ENCODE results near the gene SCTR.

The SCTR gene

DNA sequence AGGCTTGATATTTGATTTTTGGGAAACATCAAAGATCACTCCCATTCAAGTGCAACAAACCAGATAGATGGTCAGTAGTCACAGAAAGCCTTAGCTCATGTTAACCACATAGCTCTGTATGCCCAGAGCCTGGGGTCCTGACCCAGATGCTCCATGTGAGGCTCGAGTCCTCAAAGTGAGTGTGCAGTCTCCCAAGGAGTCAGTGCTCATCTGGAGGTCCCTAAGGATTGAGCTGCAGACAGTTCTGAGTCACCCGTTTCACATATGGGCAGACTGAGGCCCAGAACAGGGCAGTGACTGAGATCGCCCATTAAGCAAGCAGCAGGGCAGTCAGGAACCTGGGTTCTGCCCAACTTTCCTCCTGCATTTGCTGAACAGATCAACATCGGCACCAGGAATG lies 83.4 kb downstream of the SCTR start:
- TF ChIP-seq, protein P1, sequence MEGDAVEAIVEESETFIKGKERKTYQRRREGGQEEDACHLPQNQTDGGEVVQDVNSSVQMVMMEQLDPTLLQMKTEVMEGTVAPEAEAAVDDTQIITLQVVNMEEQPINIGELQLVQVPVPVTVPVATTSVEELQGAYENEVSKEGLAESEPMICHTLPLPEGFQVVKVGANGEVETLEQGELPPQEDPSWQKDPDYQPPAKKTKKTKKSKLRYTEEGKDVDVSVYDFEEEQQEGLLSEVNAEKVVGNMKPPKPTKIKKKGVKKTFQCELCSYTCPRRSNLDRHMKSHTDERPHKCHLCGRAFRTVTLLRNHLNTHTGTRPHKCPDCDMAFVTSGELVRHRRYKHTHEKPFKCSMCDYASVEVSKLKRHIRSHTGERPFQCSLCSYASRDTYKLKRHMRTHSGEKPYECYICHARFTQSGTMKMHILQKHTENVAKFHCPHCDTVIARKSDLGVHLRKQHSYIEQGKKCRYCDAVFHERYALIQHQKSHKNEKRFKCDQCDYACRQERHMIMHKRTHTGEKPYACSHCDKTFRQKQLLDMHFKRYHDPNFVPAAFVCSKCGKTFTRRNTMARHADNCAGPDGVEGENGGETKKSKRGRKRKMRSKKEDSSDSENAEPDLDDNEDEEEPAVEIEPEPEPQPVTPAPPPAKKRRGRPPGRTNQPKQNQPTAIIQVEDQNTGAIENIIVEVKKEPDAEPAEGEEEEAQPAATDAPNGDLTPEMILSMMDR (IDR thresholded peaks at IDR 0.05; ENCODE audit: insufficient read depth, low read length), result no peak
- TF ChIP-seq GABPA (IDR thresholded peaks at IDR 0.05; ENCODE audit: low read depth), result no peak
- TF ChIP-seq SPI1 (IDR thresholded peaks at IDR 0.05; ENCODE audit: borderline replicate concordance, low read depth), result no peak
- no peak for TF ChIP-seq REST (IDR thresholded peaks at IDR 0.05; ENCODE audit: insufficient replicate concordance, low read depth)
- no peak for TF ChIP-seq POLR2AphosphoS5 (IDR thresholded peaks at IDR 0.05; ENCODE audit: low read depth)
- no peaks in the 10 kb centered on the region for H3K27me3 ChIP-seq (ENCODE audit: insufficient read depth, poor library complexity, severe bottlenecking)
- H3K4me3 ChIP-seq (replicated peaks; ENCODE audit: insufficient read depth, low read length), result no peak overlapping the region
- no peak for DNase-seq (ENCODE audit: low read depth in 1 of 2, low spot score in 1 of 2)
- no peak overlapping the region for H3K27ac ChIP-seq (replicated peaks)

DNA sequence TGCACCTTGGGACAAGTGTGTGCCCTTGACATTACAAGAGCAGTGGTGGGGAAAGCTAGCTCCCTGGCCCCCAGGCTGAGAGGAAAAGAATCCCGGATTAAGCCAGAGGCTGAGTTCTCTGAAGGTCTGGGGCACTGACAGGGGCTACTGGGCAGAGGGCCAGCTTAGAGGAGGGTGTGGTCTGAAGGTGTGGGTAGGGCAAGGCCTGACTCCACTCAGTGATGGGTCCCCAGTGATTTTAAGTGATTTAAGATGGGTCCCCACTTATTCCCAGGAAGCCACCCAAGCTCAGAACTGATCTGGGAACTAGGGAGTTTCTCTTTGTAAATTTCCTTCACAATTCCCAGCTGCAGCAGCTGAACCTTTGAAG lies 83.8 kb downstream of the SCTR start:
- DNase-seq (ENCODE audit: low read depth in 1 of 2, low spot score in 1 of 2), result no peak

More for the DNA sequence above, 83.8 kb downstream of the SCTR start:
- TF ChIP-seq REST (IDR thresholded peaks at IDR 0.05; ENCODE audit: insufficient replicate concordance, low read depth), result no peak
- TF ChIP-seq GABPA (IDR thresholded peaks at IDR 0.05; ENCODE audit: low read depth), result no peak
- no peak for TF ChIP-seq SPI1 (IDR thresholded peaks at IDR 0.05; ENCODE audit: borderline replicate concordance, low read depth)
- no peak for TF ChIP-seq POLR2AphosphoS5 (IDR thresholded peaks at IDR 0.05; ENCODE audit: low read depth)
- TF ChIP-seq, protein P1 (IDR thresholded peaks at IDR 0.05; ENCODE audit: insufficient read depth, low read length), result no peak
- H3K27ac ChIP-seq (replicated peaks), result no peak overlapping the region
- no peaks in the 10 kb centered on the region for H3K27me3 ChIP-seq (ENCODE audit: insufficient read depth, poor library complexity, severe bottlenecking)
- no peak overlapping the region for H3K4me3 ChIP-seq (replicated peaks; ENCODE audit: insufficient read depth, low read length)
